HG03520 (cell line): Measurements from ENCODE around the gene CACNA1C.
"Not testable (repeated sequence)": the region's sequence is repeated elsewhere in the genome, so short reads cannot be mapped to it uniquely, and the experiment has no call there.

Source experiments
- ATAC-seq: cut with Tn5 transposase; IDR thresholded peaks from one replicate; pipeline ENCODE4 v1.9.1; 2021; ENCODE audit warnings: mild to moderate bottlenecking, moderate library complexity; ENCODE audit not compliant: unreplicated experiment

Gene CACNA1C

GRCh38 chr12:2742037-2742436, 689.2 kb downstream of the CACNA1C start:
- ATAC-seq, result not testable (repeated sequence)

GRCh38 chr12:2743478-2743877, 690.7 kb downstream of the CACNA1C start:
- ATAC-seq, result no peak

- ATAC-seq, result no peak
Observed at GRCh38 chr12:2745655-2746054, 692.9 kb downstream of the CACNA1C start.
